Spleen (tissue), 11 donors: Measurements from ENCODE around the gene JMJD1C. TPM values are rescaled to one million over a fixed set of nuclear protein-coding genes. Genes with fewer than 3 reads are reported as not detected.

ENCODE experiments used
- DNase-seq: peaks from one replicate; pipeline ENCODE4 v3.0.0-alpha.2; 2020
- H3K27ac ChIP-seq, 8 donors: fragments of 200-600 bp; sonication (generic) in 7 of 8; 1 replicate in 4 of 8; 2 replicates in 4 of 8; pipeline versions ENCODE4 v1.5.0 to v1.8.0; 2016 to 2021; ENCODE audit warnings: inconsistent platforms in 4 of 8, mild to moderate bottlenecking in 4 of 8, moderate library complexity in 1 of 8
- H3K27me3 ChIP-seq, 7 donors: fragments of 200-600 bp; sonication (generic) in 6 of 7; replicated peaks in 1 of 7; 1 replicate in 4 of 7; 2 replicates in 3 of 7; pipeline versions ENCODE4 v1.5.0 to v1.8.0; 2016 to 2021; ENCODE audit warnings: inconsistent platforms in 3 of 7, mild to moderate bottlenecking in 1 of 7
- H3K36me3 ChIP-seq, 6 donors: fragments of 200-600 bp; sonication (generic) in 5 of 6; 1 replicate in 4 of 6; 2 replicates in 2 of 6; pipeline versions ENCODE4 v1.5.0 to v1.8.0; 2016 to 2021; ENCODE audit warnings: inconsistent platforms in 2 of 6
- H3K4me1 ChIP-seq, 6 donors: fragments of 200-600 bp; sonication (generic) in 5 of 6; 1 replicate in 3 of 6; 2 replicates in 3 of 6; pipeline versions ENCODE4 v1.5.0 to v1.8.0; 2016 to 2021; ENCODE audit warnings: inconsistent platforms in 3 of 6
- H3K4me3 ChIP-seq, 8 donors: fragments of 200-600 bp; sonication (generic) in 7 of 8; 1 replicate in 4 of 8; 2 replicates in 4 of 8; pipeline versions ENCODE4 v1.5.0 to v1.8.0; 2016 to 2021; ENCODE audit warnings: inconsistent platforms in 4 of 8, mild to moderate bottlenecking in 4 of 8, moderate library complexity in 2 of 8
- H3K9me3 ChIP-seq, 8 donors: fragments of 200-600 bp; sonication (generic) in 7 of 8; 1 replicate in 4 of 8; 2 replicates in 4 of 8; pipeline versions ENCODE4 v1.5.0 to v1.8.0; 2016 to 2021; ENCODE audit warnings: inconsistent platforms in 4 of 8
- CTCF ChIP-seq, 11 experiments: fragments of 200-600 bp in 7 of 11; fragments of 450-650 bp in 4 of 11; sonication (generic) in 4 of 11; IDR thresholded peaks in 8 of 11; conservative IDR thresholded peaks in 3 of 11; 1 replicate in 7 of 11; 2 replicates in 4 of 11; pipeline versions ENCODE4 v1.4.0 to v1.8.0; 2016 to 2021; ENCODE audit warnings: antibody characterized with exemption in 11 of 11, inconsistent platforms in 4 of 11, mild to moderate bottlenecking in 1 of 11
- POLR2A ChIP-seq, 3 donors: fragments of 450-650 bp; IDR thresholded peaks; one replicate each; pipeline ENCODE4 v1.5.1; 2017; ENCODE audit warnings: antibody characterized with exemption in 3 of 3, mild to moderate bottlenecking in 1 of 3
- POLR2AphosphoS5 ChIP-seq, 3 donors: sonication (generic); formaldehyde crosslinking; IDR thresholded peaks; one replicate each; pipeline ENCODE4 v1.5.1; 2017; ENCODE audit warnings: antibody characterized with exemption in 3 of 3
- WGBS, 5 donors: extraction: QIAGEN DNeasy Blood & Tissue Kit in 3 of 5; methylation state at CpG; one replicate each; pipeline versions ENCODE4 v1.1.5 to v1.1.7; 2013 to 2018; 5-methylcytosine and 5-hydroxymethylcytosine counted together
- intact Hi-C: fragments of 100-400 bp; cut with DNase I; formaldehyde crosslinking; loops from one replicate; pipeline ENCODE4 v1.15.0; 2023; ENCODE audit warnings: low total_unique reads
- polyA plus RNA-seq, 3 donors: library from polyadenylated mRNA; stranded (reverse); fragments of 200-250 nt; gene quantifications; one replicate each; pipeline ENCODE4 v1.2.1, GENCODE V29; 2013
- total RNA-seq, 7 donors: library from RNA; depleted of rRNA in 3 of 7; stranded (reverse); fragments of >200 nt in 3 of 7; fragmentation: NEBNext Ultra II Directional in 4 of 7; extraction: Animal tissue kit (Norgen Biotek cat#: 25700) in 4 of 7; gene quantifications; one replicate each; pipeline versions ENCODE4 v1.1.0 to v1.2.1, GENCODE V29; 2016 to 2021
- donor health status: healthy with polysubstance abuse.
- donor health status: DM: no; HTN: no; CAD: no; lungs with moderate emphysema.
- donor health status: DM: no; HTN: no; CAD: no.
- donor health status: Bipolar disorder and iron deficiency.
- donor health status: healthy.
- donor health status: DM: no; HTN: no; CAD: no.
- donor health status: DM: yes; HTN: yes; CAD: no.

JMJD1C gene
- total and polyA plus RNA-seq, 10 donors, result 54.3 to 272 (median 137) TPM

- no peak for DNase-seq
- intact Hi-C loops, result no loop called here
- 88 to 97% (median 96%) methylated on average over 2 of the region's 2 CpGs for WGBS, 5 donors
- no peak overlapping the region for H3K27ac ChIP-seq
- no peaks in the 10 kb centered on the region for H3K27me3 ChIP-seq
- TF ChIP-seq POLR2A (IDR thresholded peaks at IDR 0.05) (no peak), POLR2AphosphoS5 (IDR thresholded peaks at IDR 0.05) (no peak), CTCF (IDR thresholded peaks at IDR 0.05 in 8 of 11, conservative IDR thresholded peaks at IDR 0.05 in 3 of 11) (no peak)
- no peak overlapping the region for H3K4me3 ChIP-seq
- H3K36me3 ChIP-seq, result peaks cover 0 to 97% (median 42%) of the 10 kb centered on the region in 6 donors
- no peaks in the 10 kb centered on the region for H3K9me3 ChIP-seq
- peaks cover 0 to 31% (median 9%) of the 10 kb centered on the region in 6 donors for H3K4me1 ChIP-seq
These were observed 266.1 kb downstream of the JMJD1C start for GRCh38 chr10:63199716-63200115.

- WGBS, 5 donors, result 81 to 93% (median 89%) methylated on average over 2 of the region's 2 CpGs
- intact Hi-C loops, result no loop called here
- peaks cover 2 to 100% (median 60%) of the 10 kb centered on the region in 6 donors for H3K36me3 ChIP-seq
These were observed 268.3 kb downstream of the JMJD1C start for GRCh38 chr10:63197344-63198092.

GRCh38 chr10:63192826-63193225 is 273.0 kb downstream of the JMJD1C start:
- H3K4me1 ChIP-seq, result no peaks in the 10 kb centered on the region
- H3K27ac ChIP-seq, result no peak overlapping the region
- no peak overlapping the region for H3K4me3 ChIP-seq
- 86 to 97% (median 88%) methylated on average over 1 of the region's 1 CpG for WGBS, 5 donors
- H3K27me3 ChIP-seq, result no peaks in the 10 kb centered on the region
- no peaks in the 10 kb centered on the region for H3K9me3 ChIP-seq
- DNase-seq, result no peak
- H3K36me3 ChIP-seq, result peaks cover 2 to 100% (median 87%) of the 10 kb centered on the region in 6 donors
- TF ChIP-seq CTCF (IDR thresholded peaks at IDR 0.05 in 8 of 11, conservative IDR thresholded peaks at IDR 0.05 in 3 of 11) (no peak), POLR2AphosphoS5 (IDR thresholded peaks at IDR 0.05) (no peak), POLR2A (IDR thresholded peaks at IDR 0.05) (no peak)
- intact Hi-C loops, result no loop called here

More at GRCh38 chr10:63197344-63198092, 268.3 kb downstream of the JMJD1C start:
- Histone ChIP-seq H3K9me3 (no peaks in the 10 kb centered on the region), H3K4me3 (no peak overlapping the region), H3K27ac (no peak overlapping the region), H3K4me1 (peaks cover 0 to 14% (median 0%) of the 10 kb centered on the region in 6 donors), H3K27me3 (no peaks in the 10 kb centered on the region)
- DNase-seq, result no peak
- TF ChIP-seq POLR2AphosphoS5 (IDR thresholded peaks at IDR 0.05) (no peak), POLR2A (IDR thresholded peaks at IDR 0.05) (no peak), CTCF (IDR thresholded peaks at IDR 0.05 in 8 of 11, conservative IDR thresholded peaks at IDR 0.05 in 3 of 11) (no peak)

- Histone ChIP-seq H3K36me3 (peaks cover 0 to 95% (median 55%) of the 10 kb centered on the region in 6 donors), H3K27me3 (no peaks in the 10 kb centered on the region), H3K4me1 (peaks cover 3 to 49% (median 30%) of the 10 kb centered on the region in 6 donors), H3K4me3 (no peak overlapping the region), H3K9me3 (no peaks in the 10 kb centered on the region), H3K27ac (peak overlapping the region in 1 of 8 donors; percentile 68)
- DNase-seq, result no peak
- 91 to 98% (median 93%) methylated on average over 1 of the region's 1 CpG for WGBS, 5 donors
- TF ChIP-seq POLR2A (IDR thresholded peaks at IDR 0.05), result no peak
- TF ChIP-seq CTCF (IDR thresholded peaks at IDR 0.05 in 8 of 11, conservative IDR thresholded peaks at IDR 0.05 in 3 of 11), result no peak
- no peak for TF ChIP-seq POLR2AphosphoS5 (IDR thresholded peaks at IDR 0.05)
- intact Hi-C loops, result no loop called here
These were observed 290.2 kb downstream of the JMJD1C start for GRCh38 chr10:63175534-63175933.
